Stomach smooth muscle (tissue), 2 donors: ENCODE results near the gene NOTCH1.

ENCODE experiments used
- H3K27ac ChIP-seq: one replicate; pipeline ENCODE4 v1.7.0; 2013; ENCODE audit warnings: mild to moderate bottlenecking, low read length, inconsistent platforms
- H3K27me3 ChIP-seq, 2 donors: one replicate each; pipeline ENCODE4 v1.7.0; 2013; ENCODE audit warnings: low read length in 2 of 2; ENCODE audit not compliant: insufficient read depth in 2 of 2, control insufficient read depth in 1 of 2
- H3K36me3 ChIP-seq, 2 donors: one replicate each; pipeline ENCODE4 v1.7.0; 2013; ENCODE audit warnings: low read length in 2 of 2; ENCODE audit not compliant: control insufficient read depth in 2 of 2, insufficient read depth in 2 of 2
- H3K4me1 ChIP-seq: one replicate; pipeline ENCODE4 v1.7.0; 2013; ENCODE audit warnings: low read length; ENCODE audit not compliant: control insufficient read depth, insufficient read depth
- H3K4me3 ChIP-seq, 2 donors: one replicate each; pipeline ENCODE4 v1.7.0; 2013; ENCODE audit warnings: low read length in 2 of 2
- H3K9ac ChIP-seq, 2 donors: one replicate each; pipeline ENCODE4 v1.7.0; 2013; ENCODE audit warnings: low read length in 2 of 2, mild to moderate bottlenecking in 1 of 2
- H3K9me3 ChIP-seq, 2 donors: one replicate each; pipeline ENCODE4 v1.7.0; 2013; ENCODE audit warnings: low read length in 2 of 2; ENCODE audit not compliant: control insufficient read depth in 2 of 2
- donor health status: healthy.
- donor health status: Pancreatic carcinoma.

Gene NOTCH1

GRCh38 chr9:136510561-136510960, 35.3 kb downstream of the NOTCH1 start:
- H3K27ac ChIP-seq: no peak overlapping the region
- no peak overlapping the region for H3K4me3 ChIP-seq
- peaks cover 3% of the 10 kb centered on the region for H3K4me1 ChIP-seq
- no peaks in the 10 kb centered on the region for H3K9me3 ChIP-seq
- H3K27me3 ChIP-seq: no peaks in the 10 kb centered on the region
- peaks cover 59 to 71% of the 10 kb centered on the region in 2 donors for H3K36me3 ChIP-seq
- no peak overlapping the region for H3K9ac ChIP-seq

DNA sequence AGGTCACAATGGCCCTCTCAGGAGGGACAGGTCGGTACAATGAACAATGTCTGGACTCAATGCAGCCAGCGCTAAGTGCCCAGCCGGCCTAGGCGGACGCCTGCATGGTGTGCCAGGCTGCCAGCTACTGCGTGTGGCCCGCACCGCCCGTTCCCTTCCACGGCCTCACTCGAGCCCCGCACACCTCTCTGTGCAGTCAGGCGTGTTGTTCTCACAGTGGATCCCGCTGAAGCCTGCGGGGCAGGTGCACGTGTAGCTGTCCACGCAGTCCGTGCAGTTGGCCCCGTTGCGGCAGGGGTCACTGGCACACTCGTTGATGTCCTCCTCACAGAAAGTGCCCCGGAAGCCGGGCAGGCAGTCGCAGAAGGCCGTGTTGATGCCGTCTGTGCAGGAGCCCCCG, 36.3 kb downstream of the NOTCH1 start:
- H3K9ac ChIP-seq: no peak overlapping the region
- no peak overlapping the region for H3K27ac ChIP-seq
- H3K4me3 ChIP-seq: no peak overlapping the region
- peaks cover 3% of the 10 kb centered on the region for H3K4me1 ChIP-seq
- no peaks in the 10 kb centered on the region for H3K27me3 ChIP-seq
- peaks cover 50 to 71% of the 10 kb centered on the region in 2 donors for H3K36me3 ChIP-seq
- H3K9me3 ChIP-seq: no peaks in the 10 kb centered on the region

DNA sequence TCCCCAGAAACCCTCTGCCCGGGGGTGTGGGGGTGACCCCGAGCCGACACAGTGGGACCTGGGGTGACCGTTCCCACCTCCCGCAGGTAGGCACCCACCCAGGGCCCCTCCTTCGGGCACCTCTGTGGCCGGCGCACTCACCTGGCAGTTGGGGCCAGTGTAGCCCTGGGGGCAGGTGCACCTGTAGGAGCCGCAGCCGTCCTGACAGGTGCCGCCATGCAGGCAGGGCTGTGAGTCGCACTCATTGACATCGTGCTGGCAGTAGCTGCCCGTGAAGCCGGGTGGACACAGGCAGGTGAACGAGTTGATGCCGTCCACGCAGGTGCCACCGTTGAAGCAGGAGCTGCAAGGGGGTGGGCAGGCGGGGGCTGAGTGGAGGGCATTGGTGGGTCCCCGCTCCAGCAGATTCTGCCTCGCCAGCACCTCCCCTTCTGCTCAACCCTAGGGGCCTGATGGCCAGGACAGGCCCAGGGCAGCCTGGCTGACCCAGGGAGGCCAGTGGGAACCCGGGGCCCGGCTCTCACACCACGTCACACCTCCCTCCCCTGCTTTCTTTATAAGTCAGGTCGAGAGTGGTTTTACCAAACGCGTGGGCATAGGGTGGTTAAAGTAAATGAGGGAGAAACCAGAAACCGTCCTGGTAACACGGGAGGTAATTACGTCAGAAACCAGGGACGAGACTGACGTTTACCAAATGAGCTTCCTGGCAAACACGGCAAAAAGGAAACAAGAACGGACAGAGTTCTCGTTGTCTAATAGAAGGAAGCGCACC, 36.9 kb downstream of the NOTCH1 start:
- Histone ChIP-seq H3K4me3 (no peak overlapping the region), H3K4me1 (peaks cover 3% of the 10 kb centered on the region), H3K27ac (no peak overlapping the region), H3K27me3 (no peaks in the 10 kb centered on the region), H3K9me3 (no peaks in the 10 kb centered on the region), H3K9ac (no peak overlapping the region), H3K36me3 (peaks cover 48 to 70% of the 10 kb centered on the region in 2 donors)

- H3K4me3 ChIP-seq: no peak overlapping the region
- peaks cover 3% of the 10 kb centered on the region for H3K4me1 ChIP-seq
- no peaks in the 10 kb centered on the region for H3K27me3 ChIP-seq
- peaks cover 53 to 74% of the 10 kb centered on the region in 2 donors for H3K36me3 ChIP-seq
- no peak overlapping the region for H3K9ac ChIP-seq
- no peaks in the 10 kb centered on the region for H3K9me3 ChIP-seq
- H3K27ac ChIP-seq: no peak overlapping the region
These were observed 37.9 kb downstream of the NOTCH1 start for GRCh38 chr9:136507992-136508375.

GRCh38 chr9:136507221-136507991, 38.4 kb downstream of the NOTCH1 start:
- no peak overlapping the region for H3K4me3 ChIP-seq
- no peak overlapping the region for H3K9ac ChIP-seq
- H3K9me3 ChIP-seq: no peaks in the 10 kb centered on the region
- H3K27ac ChIP-seq: no peak overlapping the region
- H3K4me1 ChIP-seq: peaks cover 3% of the 10 kb centered on the region
- peaks cover 53 to 76% of the 10 kb centered on the region in 2 donors for H3K36me3 ChIP-seq
- H3K27me3 ChIP-seq: no peaks in the 10 kb centered on the region

GRCh38 chr9:136506425-136506824, 39.4 kb downstream of the NOTCH1 start:
- Histone ChIP-seq H3K9ac (no peak overlapping the region), H3K9me3 (no peaks in the 10 kb centered on the region), H3K27ac (no peak overlapping the region), H3K4me3 (no peak overlapping the region), H3K36me3 (peaks cover 48 to 73% of the 10 kb centered on the region in 2 donors), H3K27me3 (no peaks in the 10 kb centered on the region), H3K4me1 (peaks cover 3% of the 10 kb centered on the region)

- Histone ChIP-seq H3K36me3 (peaks cover 41 to 71% of the 10 kb centered on the region in 2 donors), H3K9me3 (no peaks in the 10 kb centered on the region), H3K4me3 (no peak overlapping the region), H3K27ac (no peak overlapping the region), H3K4me1 (no peaks in the 10 kb centered on the region), H3K9ac (no peak overlapping the region), H3K27me3 (no peaks in the 10 kb centered on the region)
These were observed 40.1 kb downstream of the NOTCH1 start for GRCh38 chr9:136505406-136506403.

DNA sequence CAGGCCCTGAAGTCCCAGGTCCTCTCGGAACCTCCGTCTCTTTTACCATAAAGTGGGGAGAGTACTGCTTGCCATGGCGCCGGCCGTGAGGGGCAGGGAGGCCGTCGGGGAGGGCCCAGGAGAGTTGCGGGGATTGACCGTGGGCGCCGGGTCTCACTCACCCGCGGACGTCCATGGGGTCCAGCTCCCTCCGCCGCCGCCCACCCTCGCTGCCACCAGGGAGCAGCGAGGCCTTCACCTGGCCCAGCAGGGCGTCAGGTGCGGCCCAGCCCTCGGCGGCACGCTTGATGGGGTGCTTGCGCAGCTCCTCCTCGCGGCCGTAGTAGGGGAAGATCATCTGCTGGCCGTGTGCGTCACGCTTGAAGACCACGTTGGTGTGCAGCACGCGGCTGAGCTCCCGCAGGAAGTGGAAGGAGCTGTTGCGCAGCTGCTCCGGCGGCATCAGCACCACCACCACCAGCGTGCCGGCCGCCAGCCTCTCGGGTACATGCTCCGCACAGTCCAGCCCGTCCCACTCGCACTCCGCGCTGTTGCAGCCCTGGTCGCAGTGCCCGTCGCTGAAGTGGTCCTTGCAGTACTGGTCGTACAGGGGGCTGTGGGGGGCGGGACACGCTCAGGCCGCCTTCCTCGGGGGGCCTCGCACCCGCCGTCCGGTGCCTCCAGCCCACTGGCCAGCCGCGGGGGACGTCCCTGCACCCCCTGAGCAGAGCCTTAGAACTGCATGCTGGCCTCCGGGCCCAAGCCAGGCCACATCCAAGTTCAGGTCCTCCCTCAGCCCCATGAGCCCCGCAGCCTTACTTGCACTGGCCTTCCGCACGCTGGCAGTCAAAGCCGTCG, 41.1 kb downstream of the NOTCH1 start:
- Histone ChIP-seq H3K36me3 (peaks cover 47 to 74% of the 10 kb centered on the region in 2 donors), H3K9ac (no peak overlapping the region), H3K9me3 (no peaks in the 10 kb centered on the region), H3K27ac (no peak overlapping the region), H3K4me3 (no peak overlapping the region), H3K27me3 (no peaks in the 10 kb centered on the region), H3K4me1 (no peaks in the 10 kb centered on the region)

GRCh38 chr9:136502940-136503550, 42.8 kb downstream of the NOTCH1 start:
- no peak overlapping the region for H3K27ac ChIP-seq
- no peaks in the 10 kb centered on the region for H3K9me3 ChIP-seq
- H3K4me3 ChIP-seq: no peak overlapping the region
- no peaks in the 10 kb centered on the region for H3K27me3 ChIP-seq
- H3K4me1 ChIP-seq: no peaks in the 10 kb centered on the region
- H3K9ac ChIP-seq: no peak overlapping the region
- H3K36me3 ChIP-seq: peaks cover 46 to 71% of the 10 kb centered on the region in 2 donors
